K562 (cell line): ENCODE results near the gene IGF2BP1. TPM values are rescaled to one million over a fixed set of nuclear protein-coding genes. Genes with fewer than 3 reads are reported as not detected.

Experiments used
- CTCFL ChIP-seq: IDR thresholded peaks from 2 replicates; pipeline ENCODE4 v1.6.1; 2011; ENCODE audit warnings: borderline replicate concordance, low read depth, mild to moderate bottlenecking, moderate library complexity, low read length; ENCODE audit not compliant: insufficient read depth, poor library complexity, severe bottlenecking
- E2F4 ChIP-seq: sonication (generic); formaldehyde crosslinking; IDR thresholded peaks from 2 replicates; pipeline ENCODE4 v1.8.0; 2022; ENCODE audit warnings: mild to moderate bottlenecking, low read depth, missing genetic modification reagents
- ETS1 ChIP-seq: conservative IDR thresholded peaks from 2 replicates; pipeline ENCODE4 v1.6.1; 2011; ENCODE audit warnings: low read depth, mild to moderate bottlenecking, low read length; ENCODE audit not compliant: control insufficient read depth
- GMEB1 ChIP-seq: fragments of 250-450 bp; sonication (Bioruptor Pico); IDR thresholded peaks from 2 replicates; pipeline ENCODE4 v1.4.0; 2020; ENCODE audit warnings: mild to moderate bottlenecking
- HES1 ChIP-seq: fragments of 450-650 bp; IDR thresholded peaks from 2 replicates; pipeline ENCODE4 v1.6.1; 2016; ENCODE audit warnings: low read depth, mild to moderate bottlenecking, moderate library complexity
- HINFP ChIP-seq: fragments of 450-650 bp; conservative IDR thresholded peaks from 2 replicates; pipeline ENCODE4 v1.6.1; 2016; ENCODE audit warnings: missing genetic modification characterization, low read depth, mild to moderate bottlenecking, control low read depth, missing compliant biosample characterization
- MBD1 ChIP-seq: fragments of 250-450 bp; sonication (Bioruptor Pico); IDR thresholded peaks from 2 replicates; pipeline ENCODE4 v1.8.0; 2022; ENCODE audit warnings: inconsistent platforms
- MCM7 ChIP-seq, 2 experiments: fragments of 450-650 bp; IDR thresholded peaks; 2 replicates each; pipeline ENCODE4 v1.6.1; 2016 to 2018
- POLR2B ChIP-seq: fragments of 450-650 bp; IDR thresholded peaks from 2 replicates; pipeline ENCODE4 v1.6.1; 2018; ENCODE audit warnings: low read depth; ENCODE audit not compliant: partially characterized antibody
- RBM14 ChIP-seq: fragments of 200-400 bp; formaldehyde crosslinking; IDR thresholded peaks from 2 replicates; pipeline ENCODE4 v1.6.1; 2018; ENCODE audit warnings: low read depth, mild to moderate bottlenecking, low read length, moderate library complexity, borderline replicate concordance; ENCODE audit not compliant: insufficient read depth
- SMARCA4 ChIP-seq: fragments of 450-650 bp; IDR thresholded peaks from 2 replicates; pipeline ENCODE4 v1.6.1; 2016
- TCF7 ChIP-seq: sonication (generic); IDR thresholded peaks from 2 replicates; pipeline ENCODE4 v1.6.1; 2016; ENCODE audit warnings: antibody characterized with exemption, borderline replicate concordance
- TFAM ChIP-seq: fragments of 250-450 bp; sonication (Bioruptor Pico); conservative IDR thresholded peaks from 2 replicates; pipeline ENCODE4 v1.5.0; 2021; ENCODE audit warnings: mild to moderate bottlenecking, moderate library complexity
- U2AF1 ChIP-seq: fragments of 200-400 bp; formaldehyde crosslinking; optimal IDR thresholded peaks from 2 replicates; pipeline ENCODE3; 2017; ENCODE audit warnings: mild to moderate bottlenecking, low read depth, low read length, moderate library complexity
- ZKSCAN3 ChIP-seq: fragments of 250-450 bp; sonication (Bioruptor Pico); IDR thresholded peaks from 2 replicates; pipeline ENCODE4 v1.4.0; 2020
- ZKSCAN8 ChIP-seq: fragments of 200-800 bp; sonication (Bioruptor generic); IDR thresholded peaks from 2 replicates; pipeline ENCODE4 v1.6.1; 2016; ENCODE audit warnings: missing genetic modification characterization, missing compliant biosample characterization
- ZNF584 ChIP-seq: fragments of 200-800 bp; sonication (Bioruptor generic); IDR thresholded peaks from 2 replicates; pipeline ENCODE4 v1.6.1; 2016; ENCODE audit warnings: low read depth, mild to moderate bottlenecking, missing genetic modification characterization, missing compliant biosample characterization
- polyA plus RNA-seq, 8 experiments: library from polyadenylated mRNA; depleted of rRNA in 4 of 8; stranded (reverse) in 5 of 8; unstranded in 3 of 8; fragments of >200 nt; fragmentation: Nextera tagmentation in 2 of 8; fragmentation: Illumina TruSeq in 1 of 8; extraction: Ambion mirVana in 2 of 8; extraction: Trizol in 1 of 8; gene quantifications; 2 replicates each; pipeline versions ENCODE4 v1.2.1 to v1.2.3, GENCODE V29; 2011 to 2014; ENCODE audit warnings: inconsistent platforms in 1 of 8, missing spikeins in 1 of 8
- total RNA-seq, 7 experiments: library from RNA; depleted of rRNA in 6 of 7; stranded (reverse); fragments of >200 nt in 6 of 7; fragmentation: Illumina TruSeq in 2 of 7; extraction: Trizol in 2 of 7; gene quantifications; 2 replicates each; pipeline versions ENCODE4 v1.2.1 to v1.2.3, GENCODE V29; 2011 to 2021; ENCODE audit warnings: low replicate concordance in 1 of 7

The IGF2BP1 gene
- total and polyA plus RNA-seq, 9 of the 15 experiments (the other 6 are each of a cell fraction or from before 2014, with no cell fraction given): 13.0 to 318 (median 53.6) TPM

DNA sequence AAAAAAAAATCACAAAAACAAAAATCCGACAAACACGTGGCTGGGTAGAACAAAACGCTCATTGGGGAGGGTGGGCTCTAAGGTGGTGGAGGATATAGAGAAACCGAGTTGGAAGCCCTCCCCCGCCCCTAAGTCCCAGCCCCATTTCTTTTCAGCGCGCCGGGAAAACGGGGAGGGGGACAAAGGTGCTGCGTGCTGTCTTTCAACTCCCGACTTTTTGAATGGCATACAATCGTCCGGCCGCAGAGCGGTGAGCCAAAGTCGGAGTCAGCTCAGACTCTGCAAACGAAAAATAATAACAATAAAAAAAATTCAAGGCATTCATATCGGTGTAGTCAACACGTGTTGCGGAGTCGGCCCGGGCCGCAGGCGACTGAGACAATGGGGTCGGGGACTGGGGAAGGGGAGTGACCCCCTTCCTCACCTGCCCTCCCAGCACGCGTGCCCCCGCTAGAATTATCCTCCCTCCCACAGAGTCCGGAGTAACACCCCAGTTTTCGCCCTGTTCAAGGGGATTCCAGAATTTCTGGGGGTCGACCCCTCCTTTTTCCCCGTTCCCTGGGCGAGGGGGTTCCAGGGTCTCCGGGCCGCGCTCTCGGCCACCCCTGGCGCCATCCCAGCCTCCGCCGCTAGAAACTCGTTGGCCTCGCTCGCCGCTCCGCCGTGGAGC lies 1.7 kb upstream of the IGF2BP1 start (continued):
- TF ChIP-seq RBM14 (no peak), ZNF584 (CRISPR knock-in tag) (no peak), U2AF1 (no peak), TFAM (CRISPR knock-in tag) (no peak), ZKSCAN3 (CRISPR knock-in tag) (no peak), HINFP (no peak), POLR2B (peak; percentile 49), ETS1 (no peak), E2F4 (CRISPR knock-in tag) (no peak), MCM7 (IDR thresholded peaks at IDR 0.05) (no peak), TCF7 (no peak), HES1 (0 out of 2 replicates have a peak, but pooled peaks have one; percentile 13), GMEB1 (CRISPR knock-in tag) (no peak), CTCFL (no peak), SMARCA4 (peak; percentile 31; the same call in 1 of the 2 replicates), MBD1 (CRISPR knock-in tag) (no peak), ZKSCAN8 (CRISPR knock-in tag) (no peak)
